ENCODE results near the gene CALML4. TPM values are rescaled to one million over a fixed set of nuclear protein-coding genes. Genes with fewer than 3 reads are reported as not detected.

Gene CALML4
- total RNA-seq, 2 experiments from 2014 or later, result 28.7 to 32.5 TPM

- Histone ChIP-seq H3K27ac (ENCODE audit: low read depth, low read length, poor library complexity, severe bottlenecking) (peak overlapping the region; percentile 13), H4K20me1 (ENCODE audit: insufficient read depth, low read length) (no peaks in the 10 kb centered on the region), H3K79me2 (ENCODE audit: insufficient read depth, low read depth, low read length) (peaks cover 9% of the 10 kb centered on the region; the same call in 1 of the 2 replicates), H3K4me1 (ENCODE audit: insufficient read depth, low read length, poor library complexity, severe bottlenecking) (peaks cover 7% of the 10 kb centered on the region), H3K9me3 (ENCODE audit: low read length) (no peaks in the 10 kb centered on the region), H3K4me2 (ENCODE audit: low read length) (no peak overlapping the region), H3K9me2 (ENCODE audit: insufficient read depth, low read length) (no peaks in the 10 kb centered on the region), H3K36me3 (ENCODE audit: insufficient read depth, low read length) (peaks cover 36% of the 10 kb centered on the region), H3K4me3 (ENCODE audit: low read depth, low read length, poor library complexity, severe bottlenecking) (no peak overlapping the region), H2AFZ (ENCODE audit: low read length) (no peak overlapping the region)
- no peak for DNase-seq (ENCODE audit: low spot score)
- TF ChIP-seq, protein P1, sequence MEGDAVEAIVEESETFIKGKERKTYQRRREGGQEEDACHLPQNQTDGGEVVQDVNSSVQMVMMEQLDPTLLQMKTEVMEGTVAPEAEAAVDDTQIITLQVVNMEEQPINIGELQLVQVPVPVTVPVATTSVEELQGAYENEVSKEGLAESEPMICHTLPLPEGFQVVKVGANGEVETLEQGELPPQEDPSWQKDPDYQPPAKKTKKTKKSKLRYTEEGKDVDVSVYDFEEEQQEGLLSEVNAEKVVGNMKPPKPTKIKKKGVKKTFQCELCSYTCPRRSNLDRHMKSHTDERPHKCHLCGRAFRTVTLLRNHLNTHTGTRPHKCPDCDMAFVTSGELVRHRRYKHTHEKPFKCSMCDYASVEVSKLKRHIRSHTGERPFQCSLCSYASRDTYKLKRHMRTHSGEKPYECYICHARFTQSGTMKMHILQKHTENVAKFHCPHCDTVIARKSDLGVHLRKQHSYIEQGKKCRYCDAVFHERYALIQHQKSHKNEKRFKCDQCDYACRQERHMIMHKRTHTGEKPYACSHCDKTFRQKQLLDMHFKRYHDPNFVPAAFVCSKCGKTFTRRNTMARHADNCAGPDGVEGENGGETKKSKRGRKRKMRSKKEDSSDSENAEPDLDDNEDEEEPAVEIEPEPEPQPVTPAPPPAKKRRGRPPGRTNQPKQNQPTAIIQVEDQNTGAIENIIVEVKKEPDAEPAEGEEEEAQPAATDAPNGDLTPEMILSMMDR (conservative IDR thresholded peaks at IDR 0.05; ENCODE audit: low read length), result no peak
- no peak for TF ChIP-seq EZH2phosphoT487 (IDR thresholded peaks at IDR 0.05; ENCODE audit: borderline replicate concordance, low read depth, low read length)
- ChIA-PET CTCF (ENCODE audit: unreplicated experiment) (no interaction called here), POLR2A (interaction anchor here (0.6 kb wide), 1 partner anchor 96 kb away, joined by 4 read pairs; no protein-coding TSS in a partner anchor)
- BruUV-seq (replicated peaks), result no TSS peak
- intact Hi-C loops (cut with micrococcal nuclease; ENCODE audit: unreplicated experiment), result no loop called here
These were observed 3.8 kb downstream of the CALML4 start for GRCh38 chr15:68201153-68201878.

DNA sequence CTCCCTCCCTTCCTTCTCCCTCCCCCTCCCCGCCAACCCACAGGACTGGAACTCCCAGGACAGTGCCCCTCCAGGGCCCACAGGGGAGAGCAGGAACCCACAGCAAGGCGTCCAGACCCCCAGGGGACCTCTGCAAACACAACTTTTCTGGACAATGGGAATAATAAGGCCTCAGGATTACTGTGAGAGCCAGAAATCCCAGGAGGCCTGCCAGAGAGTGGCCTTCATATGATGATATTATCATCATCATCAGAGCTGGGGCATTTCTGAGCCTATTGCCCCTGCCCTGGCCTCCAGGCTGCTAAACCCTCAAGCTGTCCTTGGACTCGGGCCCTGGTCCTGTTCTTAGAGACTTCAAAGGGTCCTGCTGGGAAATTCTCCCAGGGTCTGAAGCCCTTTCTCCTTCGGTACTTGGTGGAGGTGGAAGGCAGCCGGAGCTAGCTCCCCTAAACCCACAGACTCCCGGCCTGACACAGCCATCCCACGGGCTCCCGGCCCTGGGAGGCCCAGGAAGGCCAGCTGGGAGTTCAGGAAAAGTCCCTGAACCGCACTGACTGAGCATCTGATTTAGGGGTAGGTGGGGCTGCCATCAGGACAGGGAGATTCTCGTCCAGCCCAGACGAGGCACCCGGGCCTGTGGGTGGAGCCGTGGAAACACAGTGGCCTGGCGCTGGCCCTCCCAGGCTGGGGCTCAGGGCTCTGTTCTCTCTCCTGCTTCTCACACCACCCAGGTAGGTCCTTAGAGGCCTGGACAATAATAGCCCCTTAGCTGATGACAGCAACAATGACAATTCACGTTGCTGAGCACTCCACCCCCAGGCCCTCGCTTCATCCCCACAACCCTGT, 4.9 kb downstream of the CALML4 start:
- TF ChIP-seq, protein P1 (conservative IDR thresholded peaks at IDR 0.05; ENCODE audit: low read length), result no peak
- TF ChIP-seq EZH2phosphoT487 (IDR thresholded peaks at IDR 0.05; ENCODE audit: borderline replicate concordance, low read depth, low read length), result no peak
- H2AFZ ChIP-seq (ENCODE audit: low read length), result no peak overlapping the region
- no peak overlapping the region for H3K4me3 ChIP-seq (ENCODE audit: low read depth, low read length, poor library complexity, severe bottlenecking)
- no peak for DNase-seq (ENCODE audit: low spot score)
- BruUV-seq (replicated peaks), result no TSS peak
- peaks cover 9% of the 10 kb centered on the region; the same call in 1 of the 2 replicates for H3K79me2 ChIP-seq (ENCODE audit: insufficient read depth, low read depth, low read length)
- ChIA-PET CTCF (ENCODE audit: unreplicated experiment) (no interaction called here), POLR2A (no interaction called here)
- no peaks in the 10 kb centered on the region for H4K20me1 ChIP-seq (ENCODE audit: insufficient read depth, low read length)
- H3K9me3 ChIP-seq (ENCODE audit: low read length), result no peaks in the 10 kb centered on the region
- H3K4me2 ChIP-seq (ENCODE audit: low read length), result no peak overlapping the region
- intact Hi-C loops (cut with micrococcal nuclease; ENCODE audit: unreplicated experiment), result no loop called here
- no peaks in the 10 kb centered on the region for H3K9me2 ChIP-seq (ENCODE audit: insufficient read depth, low read length)
- peaks cover 36% of the 10 kb centered on the region; the same call in 1 of the 2 replicates for H3K36me3 ChIP-seq (ENCODE audit: insufficient read depth, low read length)
- H3K27ac ChIP-seq (ENCODE audit: low read depth, low read length, poor library complexity, severe bottlenecking), result no peak overlapping the region
- no peaks in the 10 kb centered on the region for H3K4me1 ChIP-seq (ENCODE audit: insufficient read depth, low read length, poor library complexity, severe bottlenecking)

Data from OCI-LY7 (cell line).